ENCODE results near the gene ZNF670.

DNA sequence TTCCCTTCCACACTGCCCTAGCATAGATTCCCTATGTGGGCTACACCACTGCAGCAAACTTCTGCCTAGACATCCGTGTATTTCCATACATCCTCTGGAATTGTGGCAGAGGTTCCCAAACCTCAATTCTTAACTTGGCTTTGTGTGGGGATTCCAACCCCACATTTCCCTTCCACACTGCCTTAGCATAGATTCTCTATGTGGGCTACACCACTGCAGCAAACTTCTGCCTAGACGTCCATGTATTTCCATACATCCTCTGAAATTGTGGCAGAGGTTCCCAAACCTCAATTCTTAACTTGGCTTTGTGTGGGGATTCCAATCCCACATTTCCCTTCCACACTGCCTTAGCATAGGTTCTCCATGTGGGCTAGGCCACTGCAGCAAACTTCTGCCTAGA lies 31.4 kb downstream of the ZNF670 start:
- TF ChIP-seq, protein P1, sequence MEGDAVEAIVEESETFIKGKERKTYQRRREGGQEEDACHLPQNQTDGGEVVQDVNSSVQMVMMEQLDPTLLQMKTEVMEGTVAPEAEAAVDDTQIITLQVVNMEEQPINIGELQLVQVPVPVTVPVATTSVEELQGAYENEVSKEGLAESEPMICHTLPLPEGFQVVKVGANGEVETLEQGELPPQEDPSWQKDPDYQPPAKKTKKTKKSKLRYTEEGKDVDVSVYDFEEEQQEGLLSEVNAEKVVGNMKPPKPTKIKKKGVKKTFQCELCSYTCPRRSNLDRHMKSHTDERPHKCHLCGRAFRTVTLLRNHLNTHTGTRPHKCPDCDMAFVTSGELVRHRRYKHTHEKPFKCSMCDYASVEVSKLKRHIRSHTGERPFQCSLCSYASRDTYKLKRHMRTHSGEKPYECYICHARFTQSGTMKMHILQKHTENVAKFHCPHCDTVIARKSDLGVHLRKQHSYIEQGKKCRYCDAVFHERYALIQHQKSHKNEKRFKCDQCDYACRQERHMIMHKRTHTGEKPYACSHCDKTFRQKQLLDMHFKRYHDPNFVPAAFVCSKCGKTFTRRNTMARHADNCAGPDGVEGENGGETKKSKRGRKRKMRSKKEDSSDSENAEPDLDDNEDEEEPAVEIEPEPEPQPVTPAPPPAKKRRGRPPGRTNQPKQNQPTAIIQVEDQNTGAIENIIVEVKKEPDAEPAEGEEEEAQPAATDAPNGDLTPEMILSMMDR (IDR thresholded peaks at IDR 0.05) = no peak
- no peak for TF ChIP-seq POLR2A (IDR thresholded peaks at IDR 0.05)

Data from ovary (tissue), 3 donors.